Measurements from ENCODE around the gene FOXE1.
A peak's percentile ranks its signal among the peaks of the same experiment; 100 is the strongest.

Gene FOXE1

DNA sequence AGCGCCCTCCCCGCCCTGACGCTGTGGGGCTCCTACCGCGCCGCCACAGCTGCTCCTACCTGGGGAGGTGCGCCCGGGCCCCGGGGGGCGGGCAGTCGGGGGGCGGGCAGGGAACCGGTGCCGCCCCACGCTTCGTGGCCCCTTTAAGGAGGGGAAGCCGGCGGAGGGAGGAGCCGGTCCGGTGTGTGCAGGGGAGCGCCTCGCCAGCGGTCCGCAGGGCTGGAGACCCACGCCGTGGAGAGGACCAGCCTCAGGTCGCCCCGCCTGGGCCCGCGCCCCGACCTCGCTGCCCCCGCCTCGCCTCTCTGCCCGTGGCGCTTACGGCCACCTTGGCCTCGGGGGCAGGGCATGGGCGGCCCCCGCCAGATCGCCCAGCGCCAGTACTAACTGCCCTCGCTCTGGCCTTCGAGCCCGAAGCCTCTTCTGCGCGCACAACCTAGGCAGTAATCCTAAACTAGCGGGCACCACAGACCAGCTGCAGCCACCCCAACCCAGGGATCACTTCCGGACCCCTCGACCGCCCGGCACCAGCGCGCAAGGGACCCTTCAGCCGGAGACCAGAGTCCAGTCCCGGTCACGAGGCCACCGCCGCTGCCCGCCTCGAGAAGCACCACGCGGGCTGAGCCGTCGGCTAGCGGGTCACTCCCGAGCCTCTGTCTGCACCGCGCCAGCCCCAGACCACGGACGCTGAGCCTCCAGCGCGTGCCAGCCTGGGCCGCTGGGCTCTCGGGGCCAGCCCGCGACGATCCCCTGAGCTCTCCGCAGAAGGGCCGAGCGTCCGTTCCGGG lies at the start of gene FOXE1:
Gene FOXE1 (plus strand): TSS at position 171 of the 788 bp plus-strand sequence. CDS start 689 bp downstream, outside the sequence.
- no peak for DNase-seq

DNA sequence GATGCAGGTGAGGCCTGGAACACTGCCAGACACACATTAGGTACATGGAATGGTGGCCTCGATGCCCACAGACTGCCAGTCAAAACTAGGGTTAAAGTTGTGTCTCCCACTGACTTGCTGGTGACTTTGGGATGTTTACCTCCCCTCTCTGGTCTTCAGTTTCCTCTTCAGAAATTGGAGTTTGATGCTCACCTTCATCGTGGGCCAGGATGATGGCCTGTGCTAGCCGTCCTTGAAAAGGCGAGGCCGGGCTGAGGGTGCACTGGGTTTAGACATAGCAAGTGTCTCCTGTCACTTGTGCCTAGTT lies 49.0 kb upstream of the FOXE1 start:
- DNase-seq, result no peak

DNA sequence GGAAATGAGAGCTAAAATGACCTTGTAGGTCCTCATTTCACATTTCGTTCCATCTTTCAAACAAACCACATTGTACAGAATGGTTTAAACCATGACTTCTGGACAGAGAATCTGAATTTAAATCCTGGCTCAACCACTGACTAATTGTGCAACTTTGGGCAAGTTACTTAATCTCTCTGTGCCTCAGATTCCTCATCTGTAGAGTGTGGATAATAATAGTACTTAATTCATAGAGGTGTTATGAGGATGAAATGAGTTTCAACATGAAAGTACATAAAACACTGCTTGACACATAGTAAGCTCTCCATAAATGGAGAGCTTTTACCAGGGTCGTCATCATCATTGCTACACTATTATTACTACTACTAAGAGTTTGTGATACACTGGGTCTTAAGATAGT lies 46.3 kb upstream of the FOXE1 start:
- peak; percentile 57 for DNase-seq

- DNase-seq, result no peak
Observed at GRCh38 chr9:97807681-97808080, 45.3 kb upstream of the FOXE1 start.

DNA sequence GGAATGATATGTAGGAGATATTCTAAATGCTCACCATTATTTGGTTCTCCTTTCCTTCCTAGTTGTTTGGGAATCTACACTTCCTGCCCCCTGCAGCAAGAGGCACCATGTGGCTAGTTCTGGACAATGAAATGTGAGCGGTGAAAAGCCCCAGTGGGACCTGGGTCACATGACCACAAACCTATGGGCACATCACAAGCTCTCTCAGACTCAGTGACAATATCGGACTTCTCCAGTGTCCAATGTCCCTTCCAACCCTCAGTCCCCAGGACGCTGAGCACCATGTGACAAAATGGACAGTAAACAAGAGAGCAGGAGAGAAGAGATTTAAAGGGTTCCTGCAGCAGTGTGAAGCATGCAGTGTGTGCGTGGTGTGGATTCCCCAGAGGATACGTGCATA lies 44.6 kb upstream of the FOXE1 start:
- no peak for DNase-seq

DNA sequence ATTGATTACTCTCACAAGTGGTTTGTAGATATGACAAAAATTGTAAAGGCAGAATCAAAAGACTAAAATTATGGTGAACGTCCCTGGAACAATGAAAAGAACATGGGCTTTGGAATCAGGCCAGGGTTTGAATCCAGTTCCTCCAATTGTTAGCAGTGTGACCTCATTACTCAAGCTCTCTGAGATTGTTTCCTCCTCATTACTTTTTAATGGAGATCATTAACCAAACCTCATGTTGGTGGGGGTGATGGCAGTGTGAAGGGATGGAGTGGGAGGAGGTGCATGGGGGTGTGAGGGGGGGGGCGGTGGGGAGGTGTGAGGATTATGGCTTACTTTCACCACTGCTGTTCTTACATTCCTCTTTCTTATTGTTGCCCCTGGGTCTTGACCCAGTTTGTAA lies 44.1 kb upstream of the FOXE1 start:
- no peak for DNase-seq

DNA sequence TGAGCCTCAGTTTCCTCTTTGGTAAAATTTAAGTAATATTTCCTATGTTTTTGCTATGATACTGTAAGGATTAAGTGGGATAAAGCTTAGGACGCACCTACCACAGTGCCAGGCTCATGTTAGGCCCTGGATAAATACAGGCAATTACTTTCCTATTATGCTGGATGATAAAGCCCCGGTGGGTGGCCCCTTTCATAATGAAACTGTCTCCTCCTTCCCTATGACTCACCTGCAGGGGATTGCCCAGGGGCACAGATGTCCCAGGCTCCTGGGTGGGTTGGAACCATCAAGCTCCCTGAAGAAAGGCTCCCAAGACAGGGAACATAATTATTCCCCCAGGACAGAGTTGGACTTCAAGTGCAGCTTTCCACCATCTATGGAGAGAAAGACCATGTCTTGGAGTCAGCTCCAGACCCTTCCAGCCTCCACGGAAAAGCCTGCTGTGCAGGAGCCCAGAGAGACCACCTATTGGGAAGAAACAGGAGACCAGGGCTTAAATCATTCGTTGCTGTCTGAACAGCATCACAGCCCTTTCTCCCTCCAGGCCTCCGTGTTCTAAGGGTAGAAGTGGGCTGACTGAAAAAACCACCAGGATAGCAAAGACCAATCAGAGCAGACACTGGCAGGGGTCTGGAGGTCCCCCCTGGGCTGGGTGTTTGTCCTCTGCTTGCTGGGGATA lies 43.2 kb upstream of the FOXE1 start:
- no peak for DNase-seq

DNA sequence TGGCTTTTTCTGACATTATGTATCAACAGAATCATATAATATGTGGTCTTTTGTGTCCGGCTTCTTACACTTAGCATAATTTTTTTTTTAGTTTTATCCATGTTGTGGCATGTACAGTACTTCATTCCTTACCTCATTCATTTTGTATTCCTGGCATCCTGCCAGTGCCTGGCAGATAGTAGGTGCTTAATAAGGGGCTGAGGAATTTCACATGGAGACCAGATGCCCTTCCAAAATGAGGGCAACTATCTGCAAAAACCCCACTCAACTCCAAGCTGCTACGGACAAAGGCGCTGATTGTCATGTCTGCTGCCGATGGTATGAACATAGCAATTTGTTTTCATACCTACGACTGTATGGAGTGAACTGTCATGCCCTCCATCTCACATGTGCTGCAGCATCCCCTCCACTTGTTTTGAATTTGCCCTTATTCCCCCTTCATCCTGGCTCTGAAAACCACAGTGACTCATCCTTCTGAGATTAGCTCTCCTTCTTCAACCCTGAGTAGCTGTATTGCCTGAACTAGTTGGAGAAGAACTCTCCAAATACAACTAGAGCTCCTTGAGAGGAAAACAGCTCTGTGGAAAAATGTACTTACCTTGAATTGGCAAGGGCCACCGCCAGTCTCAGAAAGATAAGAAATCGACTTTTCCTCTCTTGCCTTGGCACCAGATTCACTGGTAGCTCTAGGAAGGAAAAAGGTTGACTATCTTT lies 41.3 kb upstream of the FOXE1 start:
- peak; percentile 4 for DNase-seq

DNA sequence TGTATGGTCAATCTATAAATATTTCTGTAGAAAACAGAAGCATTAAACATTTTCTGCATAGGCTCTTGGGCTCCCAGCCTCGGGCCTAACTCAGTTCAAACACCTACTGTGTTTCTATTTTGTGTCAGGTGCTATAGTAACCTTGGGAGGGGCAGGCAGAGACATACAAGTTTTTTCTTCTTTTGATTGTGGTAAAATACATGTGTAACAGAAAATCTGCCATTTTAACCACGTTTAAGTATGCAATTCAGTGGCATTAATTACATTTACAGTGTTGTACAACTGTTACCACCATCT lies 40.8 kb upstream of the FOXE1 start:
- no peak for DNase-seq

DNA sequence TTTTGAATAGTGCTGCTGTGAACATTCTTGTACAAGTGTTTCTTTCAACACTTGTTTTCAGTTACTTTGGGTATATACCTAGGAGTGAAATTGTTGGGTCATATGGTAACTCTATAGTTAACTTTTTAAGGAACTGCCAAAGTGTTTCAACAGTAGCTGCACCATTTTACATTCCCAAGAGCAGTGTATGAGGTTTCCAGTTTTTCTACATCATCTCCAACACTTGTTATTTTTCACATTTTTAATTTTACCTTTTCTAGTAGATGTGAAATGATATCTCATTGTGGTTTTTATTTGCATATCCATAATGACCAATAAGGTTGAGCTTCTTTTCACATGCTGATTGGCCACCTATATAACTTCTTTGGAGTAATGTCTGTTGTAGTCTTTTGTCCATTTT lies 40.0 kb upstream of the FOXE1 start:
- DNase-seq, result no peak

DNA sequence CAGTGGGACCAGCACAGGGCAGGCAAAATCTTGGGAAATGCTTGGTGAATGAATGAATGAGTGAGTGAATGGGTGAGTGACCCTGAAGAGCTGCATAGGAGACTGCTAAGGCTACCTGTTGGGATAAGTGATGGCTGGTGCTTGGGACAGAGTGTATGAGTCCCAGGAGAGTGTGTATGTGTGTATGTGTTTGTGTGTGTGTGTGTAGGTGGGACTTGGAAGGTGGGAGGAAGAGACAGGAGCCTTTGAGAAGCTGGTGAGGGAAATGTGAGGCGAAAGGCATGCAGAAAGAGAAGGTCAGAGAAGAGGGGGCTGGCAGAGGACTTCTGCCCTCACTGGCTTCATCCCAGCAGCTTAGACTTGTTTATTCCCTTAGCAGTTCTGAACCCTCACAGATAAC lies 33.3 kb upstream of the FOXE1 start:
- DNase-seq, result no peak

DNA sequence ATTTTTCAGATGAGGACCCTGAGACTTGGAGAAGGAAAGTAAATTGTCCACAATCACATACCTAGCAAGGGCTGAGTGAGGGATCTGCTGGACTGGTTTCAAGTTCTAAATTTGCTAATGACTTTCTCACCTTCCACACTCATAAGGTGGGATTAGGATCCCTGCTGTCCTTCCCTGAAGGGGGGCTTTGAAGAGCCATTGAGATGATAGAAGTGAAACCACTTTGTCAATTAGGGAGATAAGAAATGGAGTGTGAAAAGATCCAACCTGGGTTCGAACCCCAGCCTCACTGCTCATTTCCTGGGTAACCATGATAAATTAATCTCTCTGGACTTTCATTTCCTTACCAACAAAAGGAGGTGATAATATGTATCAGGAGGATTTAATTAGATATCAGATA lies 32.7 kb upstream of the FOXE1 start:
- DNase-seq, result no peak

DNA sequence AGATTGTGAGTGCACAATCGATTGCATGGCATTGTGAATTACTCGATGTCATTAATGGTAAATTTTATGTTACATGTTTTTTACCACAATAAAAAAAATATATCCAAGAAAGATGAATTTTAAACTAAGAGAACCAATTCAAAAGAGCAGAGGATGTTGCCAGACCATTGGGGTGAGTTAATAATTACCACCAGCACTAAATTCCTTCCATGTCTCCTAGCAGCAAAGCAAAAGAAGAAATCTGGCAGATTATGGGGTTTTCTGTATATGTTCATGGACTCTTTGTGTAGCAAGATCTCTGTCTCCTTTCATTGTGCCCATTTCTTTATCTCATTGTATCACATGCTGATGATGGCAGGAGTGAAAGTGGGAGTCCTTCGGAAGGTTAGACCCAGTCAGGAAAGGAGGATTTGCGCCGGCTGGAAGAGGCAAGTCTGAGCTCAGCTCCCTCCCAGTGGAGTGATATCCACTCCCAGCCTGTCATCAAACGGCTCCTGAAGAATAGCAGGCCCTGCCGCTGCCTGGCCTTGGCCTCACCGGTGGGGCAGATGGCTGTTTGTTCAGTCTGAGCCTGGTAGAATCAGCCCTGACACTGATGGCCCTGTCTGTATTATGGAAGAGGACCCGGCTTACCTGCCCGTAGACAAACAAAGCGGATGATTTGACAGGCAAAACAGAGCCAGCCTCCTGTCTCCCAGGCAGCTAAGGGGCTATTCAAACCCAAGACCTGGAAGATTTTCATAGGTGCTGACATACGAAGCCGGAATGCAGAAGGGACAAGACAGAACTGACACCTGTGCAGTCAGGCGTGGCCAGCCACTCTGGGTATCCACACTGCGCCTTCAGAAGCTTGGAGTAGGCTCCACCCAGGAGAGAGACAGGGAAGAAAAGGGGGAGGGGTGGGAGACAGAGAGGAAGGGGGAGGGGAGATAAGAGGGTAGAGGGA lies 21.9 kb upstream of the FOXE1 start:
- no peak for DNase-seq

DNA sequence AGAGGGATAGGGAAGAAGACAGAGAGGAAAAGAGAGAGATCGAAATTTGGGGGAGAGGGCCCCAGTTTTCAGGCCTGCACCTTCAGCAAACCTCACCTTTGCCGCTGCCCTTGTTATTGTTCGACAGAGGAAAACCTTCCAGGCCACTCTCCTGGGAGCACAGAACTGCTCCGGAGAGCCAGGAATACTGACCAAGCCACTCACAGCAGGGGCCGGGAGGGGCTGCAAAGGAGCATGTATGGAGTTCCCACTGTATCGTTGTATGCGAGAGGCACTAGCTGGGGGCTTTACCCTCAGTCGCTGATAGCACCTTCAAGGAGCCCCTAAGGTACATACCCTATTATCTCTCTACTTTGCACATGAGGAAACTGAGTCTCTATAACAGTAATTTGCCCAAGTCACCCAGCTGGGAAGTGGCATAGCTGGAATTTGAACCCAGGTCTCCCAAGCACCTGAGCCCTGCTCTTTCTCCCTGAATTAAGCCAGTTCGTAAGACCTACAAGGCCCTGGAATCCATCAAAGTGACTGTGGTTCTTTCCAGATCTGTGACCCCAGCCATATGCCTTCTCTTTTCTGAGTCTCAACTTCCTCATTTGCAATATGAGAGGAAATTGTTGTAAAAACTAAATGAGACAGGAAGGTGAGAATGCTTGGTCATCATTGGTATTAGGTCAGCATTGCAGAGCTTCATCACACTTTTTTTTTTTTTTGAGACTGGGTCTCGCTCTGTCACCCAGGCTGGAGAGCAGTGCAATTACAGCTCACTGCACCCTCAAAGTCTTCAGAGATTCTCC lies 21.0 kb upstream of the FOXE1 start:
- peak; percentile 79 for DNase-seq

DNA sequence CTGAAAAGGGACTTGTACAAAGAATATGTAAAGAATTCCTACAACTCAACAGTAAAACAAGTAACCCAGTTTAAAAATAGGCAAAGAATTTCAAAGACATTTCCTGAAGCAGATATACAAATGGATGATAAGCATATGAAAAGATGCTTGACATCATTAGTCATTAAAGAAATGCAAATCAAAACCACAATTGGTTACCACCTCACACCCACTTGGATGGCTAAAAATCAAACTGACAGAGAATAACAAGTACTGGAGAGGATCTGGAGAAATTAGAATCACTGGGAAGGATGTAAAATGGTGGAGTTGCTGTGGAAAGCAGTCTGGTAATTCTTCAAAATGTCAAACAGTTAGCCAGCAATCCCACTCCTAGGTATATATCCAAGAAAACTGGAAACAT lies 12.5 kb upstream of the FOXE1 start:
- DNase-seq, result no peak

DNA sequence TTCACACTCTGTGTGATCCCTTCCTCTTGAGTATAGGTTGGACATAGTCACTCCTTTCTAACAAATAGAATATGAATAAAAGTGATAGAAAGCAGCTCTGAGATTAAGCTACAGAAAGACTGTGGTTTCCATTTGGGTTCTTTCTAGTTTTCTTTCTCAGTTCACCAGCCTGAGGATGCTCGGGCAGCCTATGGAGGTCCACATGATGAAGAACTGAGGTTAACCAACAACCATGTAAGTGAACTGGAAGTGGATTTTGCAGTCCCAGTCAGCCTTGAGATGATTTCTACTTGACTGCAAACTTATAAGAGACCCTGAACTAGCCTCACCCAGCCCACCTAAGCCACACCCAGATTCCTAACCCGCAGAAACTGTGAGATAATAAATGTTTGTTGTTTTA lies 10.1 kb upstream of the FOXE1 start:
- no peak for DNase-seq

DNA sequence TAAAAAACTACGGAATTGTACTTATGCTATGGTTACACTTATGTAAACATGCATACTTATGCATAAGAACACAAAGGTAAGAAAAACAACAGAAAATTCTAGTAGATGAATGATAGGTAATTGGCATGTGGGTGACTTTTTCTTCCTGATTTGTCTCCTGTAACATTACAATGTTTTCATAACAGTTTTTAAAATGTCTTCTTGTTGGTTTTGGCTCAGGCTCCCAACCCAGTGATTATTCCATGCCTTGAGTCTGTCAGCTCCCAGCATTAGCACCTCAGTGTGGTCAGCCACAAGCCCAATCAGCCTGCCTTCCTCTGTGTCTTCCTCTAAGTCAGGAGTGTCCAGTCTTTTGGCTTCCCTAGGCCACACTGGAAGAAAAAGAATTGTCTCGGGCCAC lies 7.9 kb upstream of the FOXE1 start:
- DNase-seq, result no peak

GRCh38 chr9:97845763-97846162 lies 7.3 kb upstream of the FOXE1 start:
- DNase-seq, result no peak

- DNase-seq, result no peak
Observed at GRCh38 chr9:97846347-97846746, 6.7 kb upstream of the FOXE1 start.

GRCh38 chr9:97847474-97848214 lies 5.4 kb upstream of the FOXE1 start:
- DNase-seq, result no peak

- DNase-seq, result no peak
Observed at GRCh38 chr9:97848215-97848479, 4.9 kb upstream of the FOXE1 start.

Data from MV-4-11 (cell line).